K562 (cell line): Measurements from ENCODE around the gene CTDSPL.

ENCODE experiments used
- CC2D1A ChIP-seq: fragments of 450-650 bp; IDR thresholded peaks from 2 replicates; pipeline ENCODE4 v1.6.1; 2017; ENCODE audit warnings: mild to moderate bottlenecking
- CTCF ChIP-seq, 3 experiments: IDR thresholded peaks in 2 of 3; conservative IDR thresholded peaks in 1 of 3; 2 replicates each; pipeline ENCODE4 v1.5.1; 2011 to 2012; ENCODE audit warnings: low read length in 3 of 3, mild to moderate bottlenecking in 3 of 3, control low read depth in 2 of 3, improper control_type of control experiment in 1 of 3, inconsistent platforms in 1 of 3, low read depth in 1 of 3, mixed read lengths in 1 of 3, moderate library complexity in 1 of 3; ENCODE audit not compliant: insufficient read depth in 2 of 3
- ELF4 ChIP-seq: fragments of 450-650 bp; formaldehyde crosslinking; IDR thresholded peaks from 2 replicates; pipeline ENCODE4 v1.4.0; 2022; ENCODE audit warnings: missing genetic modification characterization
- EZH2 ChIP-seq: IDR thresholded peaks from 2 replicates; pipeline ENCODE4 v1.6.1; 2012; ENCODE audit warnings: low read depth, mild to moderate bottlenecking, inconsistent platforms, low read length, borderline replicate concordance
- MAX ChIP-seq: sonication (generic); formaldehyde crosslinking; IDR thresholded peaks from 2 replicates; pipeline ENCODE4 v1.9.0; 2022; ENCODE audit warnings: mild to moderate bottlenecking, missing genetic modification reagents
- NR2C2 ChIP-seq, 2 experiments: fragments of 200-800 bp in 1 of 2; sonication (Bioruptor generic) in 1 of 2; sonication (generic) in 1 of 2; formaldehyde crosslinking in 1 of 2; IDR thresholded peaks; 2 replicates each; pipeline versions ENCODE4 v1.6.1 to v1.8.0; 2016 to 2022; ENCODE audit warnings: mild to moderate bottlenecking in 1 of 2, missing compliant biosample characterization in 1 of 2, missing genetic modification characterization in 1 of 2, missing genetic modification reagents in 1 of 2
- PHF8 ChIP-seq: fragments of 200-600 bp; sonication (generic); IDR thresholded peaks from 2 replicates; pipeline ENCODE4 v1.6.1; 2012; ENCODE audit warnings: mixed run types, mild to moderate bottlenecking, inconsistent platforms, low read length, moderate library complexity, borderline replicate concordance
- POLR2AphosphoS5 ChIP-seq: IDR thresholded peaks from 2 replicates; pipeline ENCODE4 v1.6.1; 2011; ENCODE audit warnings: mild to moderate bottlenecking, low read depth, low read length, moderate library complexity; ENCODE audit not compliant: control insufficient read depth, insufficient read depth
- RBFOX2 ChIP-seq: fragments of 200-400 bp; formaldehyde crosslinking; IDR thresholded peaks from 2 replicates; pipeline ENCODE4 v1.6.1; 2017; ENCODE audit warnings: low read depth, mild to moderate bottlenecking, low read length, moderate library complexity
- SNRNP70 ChIP-seq: fragments of 200-400 bp; formaldehyde crosslinking; optimal IDR thresholded peaks from 2 replicates; pipeline ENCODE3; 2017; ENCODE audit warnings: low read depth, low read length
- SP2 ChIP-seq: IDR thresholded peaks from 2 replicates; pipeline ENCODE4 v1.6.1; 2011; ENCODE audit warnings: mild to moderate bottlenecking, low read depth, low read length, moderate library complexity; ENCODE audit not compliant: poor library complexity, severe bottlenecking; ENCODE audit errors: extremely low read depth
- ZBTB7A ChIP-seq: IDR thresholded peaks from 2 replicates; pipeline ENCODE4 v1.6.1; 2011; ENCODE audit warnings: low read depth, mild to moderate bottlenecking, low read length, moderate library complexity, borderline replicate concordance; ENCODE audit not compliant: control insufficient read depth
- ZNF398 ChIP-seq: fragments of 250-450 bp; sonication (Bioruptor Pico); IDR thresholded peaks from 2 replicates; pipeline ENCODE4 v1.8.0; 2021; ENCODE audit warnings: moderate library complexity, mild to moderate bottlenecking, inconsistent platforms

- TF ChIP-seq ELF4 (CRISPR knock-in tag) (no peak), SP2 (no peak), ZNF398 (CRISPR knock-in tag) (no peak), MAX (CRISPR knock-in tag) (no peak; the same call in 1 of the 2 replicates), CTCF (IDR thresholded peaks at IDR 0.05 in 2 of 3, conservative IDR thresholded peaks at IDR 0.05 in 1 of 3; ENCODE audit: insufficient read depth in 2 of 3, low read depth in 1 of 3, low read length in 3 of 3) (peak in 2 of 3 experiments; percentile 11 to 29; a peak in 2 of 6 replicates), SNRNP70 (no peak), EZH2 (no peak), ZBTB7A (peak; percentile 46; the same call in 1 of the 2 replicates), NR2C2 (CRISPR knock-in tag; IDR thresholded peaks at IDR 0.05) (no peak), NR2C2 (tag; IDR thresholded peaks at IDR 0.05) (no peak; the same call in 1 of the 2 replicates), PHF8 (no peak), POLR2AphosphoS5 (no peak; the same call in 1 of the 2 replicates), RBFOX2 (no peak), CC2D1A (no peak)
Observed at GRCh38 chr3:38019658-38020341, 158.1 kb downstream of the CTDSPL start.
